Ishikawa (cell line): ENCODE data around the gene CISD1.

ENCODE experiments used
- TF ChIP-seq, protein P1 (sequence below): IDR thresholded peaks from 2 replicates; pipeline ENCODE4 v1.6.1; 2012; ENCODE audit warnings: low read depth, mild to moderate bottlenecking
- TF ChIP-seq, protein P2 (sequence below): IDR thresholded peaks from 2 replicates; pipeline ENCODE4 v1.6.1; 2012

DNA sequence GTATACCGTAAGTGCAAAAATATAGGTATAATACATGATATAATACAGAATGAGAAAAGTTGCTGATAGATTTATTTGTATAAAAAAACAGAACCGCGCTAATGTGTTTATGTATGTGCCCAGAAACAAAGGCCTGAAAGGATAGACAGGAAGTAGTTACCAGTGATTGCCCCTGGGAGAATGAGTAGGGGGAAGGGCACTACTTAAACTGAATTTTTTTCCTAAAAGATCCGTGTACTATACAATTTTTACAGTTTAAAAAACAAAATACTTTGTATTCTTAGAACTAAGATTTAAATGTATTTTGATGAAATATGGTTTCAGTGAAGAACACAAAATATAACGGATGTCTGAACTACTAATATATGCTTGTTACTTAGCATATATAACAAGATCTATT lies 4.2 kb upstream of the CISD1 start:
- TF ChIP-seq, protein P1, sequence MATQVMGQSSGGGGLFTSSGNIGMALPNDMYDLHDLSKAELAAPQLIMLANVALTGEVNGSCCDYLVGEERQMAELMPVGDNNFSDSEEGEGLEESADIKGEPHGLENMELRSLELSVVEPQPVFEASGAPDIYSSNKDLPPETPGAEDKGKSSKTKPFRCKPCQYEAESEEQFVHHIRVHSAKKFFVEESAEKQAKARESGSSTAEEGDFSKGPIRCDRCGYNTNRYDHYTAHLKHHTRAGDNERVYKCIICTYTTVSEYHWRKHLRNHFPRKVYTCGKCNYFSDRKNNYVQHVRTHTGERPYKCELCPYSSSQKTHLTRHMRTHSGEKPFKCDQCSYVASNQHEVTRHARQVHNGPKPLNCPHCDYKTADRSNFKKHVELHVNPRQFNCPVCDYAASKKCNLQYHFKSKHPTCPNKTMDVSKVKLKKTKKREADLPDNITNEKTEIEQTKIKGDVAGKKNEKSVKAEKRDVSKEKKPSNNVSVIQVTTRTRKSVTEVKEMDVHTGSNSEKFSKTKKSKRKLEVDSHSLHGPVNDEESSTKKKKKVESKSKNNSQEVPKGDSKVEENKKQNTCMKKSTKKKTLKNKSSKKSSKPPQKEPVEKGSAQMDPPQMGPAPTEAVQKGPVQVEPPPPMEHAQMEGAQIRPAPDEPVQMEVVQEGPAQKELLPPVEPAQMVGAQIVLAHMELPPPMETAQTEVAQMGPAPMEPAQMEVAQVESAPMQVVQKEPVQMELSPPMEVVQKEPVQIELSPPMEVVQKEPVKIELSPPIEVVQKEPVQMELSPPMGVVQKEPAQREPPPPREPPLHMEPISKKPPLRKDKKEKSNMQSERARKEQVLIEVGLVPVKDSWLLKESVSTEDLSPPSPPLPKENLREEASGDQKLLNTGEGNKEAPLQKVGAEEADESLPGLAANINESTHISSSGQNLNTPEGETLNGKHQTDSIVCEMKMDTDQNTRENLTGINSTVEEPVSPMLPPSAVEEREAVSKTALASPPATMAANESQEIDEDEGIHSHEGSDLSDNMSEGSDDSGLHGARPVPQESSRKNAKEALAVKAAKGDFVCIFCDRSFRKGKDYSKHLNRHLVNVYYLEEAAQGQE, result no peak
- TF ChIP-seq, protein P2, sequence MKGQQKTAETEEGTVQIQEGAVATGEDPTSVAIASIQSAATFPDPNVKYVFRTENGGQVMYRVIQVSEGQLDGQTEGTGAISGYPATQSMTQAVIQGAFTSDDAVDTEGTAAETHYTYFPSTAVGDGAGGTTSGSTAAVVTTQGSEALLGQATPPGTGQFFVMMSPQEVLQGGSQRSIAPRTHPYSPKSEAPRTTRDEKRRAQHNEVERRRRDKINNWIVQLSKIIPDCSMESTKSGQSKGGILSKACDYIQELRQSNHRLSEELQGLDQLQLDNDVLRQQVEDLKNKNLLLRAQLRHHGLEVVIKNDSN, result no peak
